Embryonic facial prominence (tissue), 1 donor: ENCODE data around the gene OLFML3.

ENCODE experiments used
- DNase-seq: peaks from one replicate; pipeline ENCODE4 v3.0.0-alpha.2; 2016; ENCODE audit errors: extremely low spot score

OLFML3 gene

GRCh38 chr1:114025609-114026401, 46.5 kb downstream of the OLFML3 start:
- DNase-seq: no peak

- DNase-seq: no peak
Observed at GRCh38 chr1:114026797-114027196, 47.5 kb downstream of the OLFML3 start.
